IMR-90 (cell line): Measurements from ENCODE around the gene TMEM62. TPM values are rescaled to one million over a fixed set of nuclear protein-coding genes. Genes with fewer than 3 reads are reported as not detected.

Source experiments
- ATAC-seq: fragments of 200-7000 bp; cut with Tn5 transposase; 2 replicates; pipeline ENCODE4 v1.9.1; 2020; ENCODE audit warnings: low read depth, mild to moderate bottlenecking, moderate library complexity
- BruUV-seq: library from RNA; stranded (reverse); fragments of 400-500 nt; replicated peaks from 2 replicates; lab custom pipeline; 2021; lab: Mats Ljungman, UMichigan
- CTCF ChIA-PET: fragments of 300-600 bp; formaldehyde crosslinking; extraction: SDS; loops from one replicate; lab custom pipeline; 2021; ENCODE audit warnings: antibody characterized with exemption; lab: Yijun Ruan, JAX
- POLR2A ChIA-PET: fragments of 300-600 bp; sonication (Branson Sonifier 250); formaldehyde crosslinking; loops from one replicate; lab custom pipeline; 2022; ENCODE audit warnings: antibody characterized with exemption; ENCODE audit not compliant: unreplicated experiment; lab: Charles Lee
- DNase-seq: peaks from one replicate; pipeline ENCODE4 v3.0.0; 2013
- H2AFZ ChIP-seq: replicated peaks from 2 replicates; pipeline ENCODE3; 2013; ENCODE audit warnings: low read length, mild to moderate bottlenecking; ENCODE audit not compliant: poor library complexity
- H2AK5ac ChIP-seq: 2 replicates; pipeline ENCODE4 v1.6.1; 2013; ENCODE audit warnings: low read depth, low read length, inconsistent platforms
- H2AK9ac ChIP-seq: replicated peaks from 2 replicates; pipeline ENCODE3; 2013; ENCODE audit warnings: mild to moderate bottlenecking, low read depth, low read length, moderate library complexity; ENCODE audit not compliant: poor library complexity
- H2BK120ac ChIP-seq: 2 replicates; pipeline ENCODE4 v1.6.1; 2013; ENCODE audit warnings: low read depth, low read length, inconsistent platforms
- H2BK15ac ChIP-seq: 3 replicates; pipeline ENCODE4 v1.6.1; 2013; ENCODE audit warnings: low read depth, low read length, inconsistent platforms
- H2BK20ac ChIP-seq: 2 replicates; pipeline ENCODE4 v1.6.1; 2013; ENCODE audit warnings: low read depth, mild to moderate bottlenecking, inconsistent platforms, low read length, moderate library complexity
- H2BK5ac ChIP-seq: 2 replicates; pipeline ENCODE4 v1.6.1; 2013; ENCODE audit warnings: mild to moderate bottlenecking, low read depth, low read length, inconsistent platforms; ENCODE audit not compliant: poor library complexity, severe bottlenecking
- H3K14ac ChIP-seq: replicated peaks from 2 replicates; pipeline ENCODE4 v1.6.1; 2013; ENCODE audit warnings: low read depth, low read length, inconsistent platforms
- H3K18ac ChIP-seq: 2 replicates; pipeline ENCODE4 v1.6.1; 2013; ENCODE audit warnings: low read depth, low read length, control low read depth
- H3K23ac ChIP-seq: 2 replicates; pipeline ENCODE4 v1.6.1; 2013; ENCODE audit warnings: low read depth, low read length, inconsistent platforms
- H3K27ac ChIP-seq: 2 replicates; pipeline ENCODE4 v1.5.1; 2013; ENCODE audit warnings: mild to moderate bottlenecking, control low read depth, low read length; ENCODE audit not compliant: insufficient read depth
- H3K27me3 ChIP-seq: 2 replicates; pipeline ENCODE4 v1.6.1; 2013; ENCODE audit warnings: low read length; ENCODE audit not compliant: control insufficient read depth, insufficient read depth
- H3K36me3 ChIP-seq: 2 replicates; pipeline ENCODE4 v1.6.1; 2013; ENCODE audit warnings: low read length, mixed read lengths; ENCODE audit not compliant: control insufficient read depth, insufficient read depth
- H3K4ac ChIP-seq: 2 replicates; pipeline ENCODE4 v1.6.1; 2013; ENCODE audit warnings: low read depth, low read length, inconsistent platforms
- H3K4me1 ChIP-seq: 2 replicates; pipeline ENCODE4 v1.6.1; 2013; ENCODE audit warnings: low read length, mixed read lengths; ENCODE audit not compliant: control insufficient read depth, insufficient read depth
- H3K4me2 ChIP-seq: 2 replicates; pipeline ENCODE4 v1.6.1; 2013; ENCODE audit warnings: low read depth, mild to moderate bottlenecking, control low read depth, low read length, moderate library complexity
- H3K4me3 ChIP-seq: 2 replicates; pipeline ENCODE4 v1.5.1; 2013; ENCODE audit warnings: low read depth, mild to moderate bottlenecking, control low read depth, low read length, moderate library complexity; ENCODE audit not compliant: insufficient read depth
- H3K56ac ChIP-seq: 2 replicates; pipeline ENCODE4 v1.6.1; 2013; ENCODE audit warnings: low read length, inconsistent platforms; ENCODE audit not compliant: insufficient read depth; ENCODE audit errors: extremely low read depth
- H3K79me1 ChIP-seq, 2 experiments: 2 replicates each; pipeline ENCODE4 v1.6.1; 2013; ENCODE audit warnings: low read length in 2 of 2, inconsistent platforms in 1 of 2, low read depth in 1 of 2
- H3K9ac ChIP-seq: 2 replicates; pipeline ENCODE4 v1.6.1; 2013; ENCODE audit warnings: low read depth, low read length, control low read depth
- H3K9me1 ChIP-seq: 2 replicates; pipeline ENCODE4 v1.6.1; 2013; ENCODE audit warnings: low read length, inconsistent platforms; ENCODE audit not compliant: insufficient read depth
- H3K9me3 ChIP-seq: 2 replicates; pipeline ENCODE4 v1.6.1; 2013; ENCODE audit warnings: low read length; ENCODE audit not compliant: control insufficient read depth, insufficient read depth
- H4K20me1 ChIP-seq: 2 replicates; pipeline ENCODE4 v1.6.1; 2013; ENCODE audit warnings: low read length, inconsistent platforms; ENCODE audit not compliant: insufficient read depth
- H4K5ac ChIP-seq: 2 replicates; pipeline ENCODE4 v1.6.1; 2013; ENCODE audit warnings: mild to moderate bottlenecking, low read depth, low read length, control low read depth
- H4K8ac ChIP-seq, 2 experiments: 2 replicates each; pipeline ENCODE4 v1.6.1; 2013; ENCODE audit warnings: low read depth in 2 of 2, low read length in 2 of 2, control low read depth in 1 of 2, inconsistent platforms in 1 of 2
- H4K91ac ChIP-seq: 2 replicates; pipeline ENCODE4 v1.6.1; 2013; ENCODE audit warnings: low read depth, low read length, inconsistent platforms; ENCODE audit not compliant: insufficient read depth
- BHLHE40 ChIP-seq: fragments of 150-350 bp; IDR thresholded peaks from 2 replicates; pipeline ENCODE4 v1.6.1; 2016; ENCODE audit warnings: mild to moderate bottlenecking, low read depth, low read length
- CEBPB ChIP-seq: IDR thresholded peaks from 2 replicates; pipeline ENCODE4 v1.6.1; 2012; ENCODE audit warnings: low read depth, low read length, improper control_type of control experiment
- CHD1 ChIP-seq: IDR thresholded peaks from 2 replicates; pipeline ENCODE4 v1.6.1; 2012; ENCODE audit warnings: low read depth, low read length, improper control_type of control experiment
- FOS ChIP-seq: fragments of 150-350 bp; IDR thresholded peaks from 2 replicates; pipeline ENCODE4 v1.6.1; 2016; ENCODE audit warnings: low read depth, low read length
- MAFK ChIP-seq: IDR thresholded peaks from 2 replicates; pipeline ENCODE4 v1.6.1; 2012; ENCODE audit warnings: low read depth, low read length, improper control_type of control experiment
- MAZ ChIP-seq: IDR thresholded peaks from 2 replicates; pipeline ENCODE4 v1.6.1; 2012; ENCODE audit warnings: low read depth, mild to moderate bottlenecking, low read length, improper control_type of control experiment, moderate library complexity, borderline replicate concordance
- MXI1 ChIP-seq: IDR thresholded peaks from 2 replicates; pipeline ENCODE4 v1.6.1; 2012; ENCODE audit warnings: low read depth, mild to moderate bottlenecking, low read length, moderate library complexity, borderline replicate concordance
- NFE2L2 ChIP-seq: fragments of 150-350 bp; IDR thresholded peaks from 2 replicates; pipeline ENCODE4 v1.6.1; 2016; ENCODE audit warnings: low read depth, mild to moderate bottlenecking, low read length
- POLR2A ChIP-seq: IDR thresholded peaks from 2 replicates; pipeline ENCODE4 v1.6.1; 2012; ENCODE audit warnings: mild to moderate bottlenecking, low read depth, low read length
- RAD21 ChIP-seq: IDR thresholded peaks from 2 replicates; pipeline ENCODE4 v1.6.1; 2012; ENCODE audit warnings: low read length, improper control_type of control experiment
- RCOR1 ChIP-seq: IDR thresholded peaks from 2 replicates; pipeline ENCODE4 v1.6.1; 2012; ENCODE audit warnings: mild to moderate bottlenecking, low read length, improper control_type of control experiment; ENCODE audit not compliant: insufficient replicate concordance
- RFX5 ChIP-seq: IDR thresholded peaks from 2 replicates; pipeline ENCODE4 v1.8.0; 2012; ENCODE audit warnings: low read depth, mild to moderate bottlenecking, low read length, moderate library complexity
- SMC3 ChIP-seq: fragments of 150-350 bp; IDR thresholded peaks from 2 replicates; pipeline ENCODE4 v1.6.1; 2016; ENCODE audit warnings: low read depth, mild to moderate bottlenecking, antibody characterized with exemption, low read length, moderate library complexity
- WGBS, 2 experiments: methylation state at CpG; one replicate each; pipeline versions ENCODE4 v1.1.5 to v1.1.7; 2013; ENCODE audit warnings: missing lambda C conversion rate in 2 of 2; ENCODE audit not compliant: insufficient read length in 1 of 2; ENCODE audit errors: extremely low coverage in 2 of 2; 5-methylcytosine and 5-hydroxymethylcytosine counted together
- dilution Hi-C: fragments of 300-500 bp; cut with HindIII; formaldehyde crosslinking; loops from one replicate; pipeline ENCODE4 v1.14.3; 2018; ENCODE audit warnings: low sequenced_read_pairs; ENCODE audit not compliant: unreplicated experiment
- in situ Hi-C: fragments of 300-500 bp; cut with MboI; formaldehyde crosslinking; loops from 3 replicates; pipeline ENCODE4 v1.14.3; 2019; ENCODE audit warnings: low sequenced_read_pairs, inconsistent platforms, mixed read lengths
- intact Hi-C: fragments of 100-400 bp; cut with micrococcal nuclease; formaldehyde crosslinking; loops from 2 replicates; pipeline ENCODE4 v1.10.0; 2022
- polyA plus RNA-seq, 3 experiments: library from polyadenylated mRNA; depleted of rRNA; stranded (reverse); fragments of >200 nt; gene quantifications; 2 replicates each; pipeline ENCODE4 v1.2.3, GENCODE V29; 2012; ENCODE audit warnings: low replicate concordance in 1 of 3
- total RNA-seq: library from RNA; depleted of rRNA; stranded (reverse); fragments of >200 nt; gene quantifications from 2 replicates; pipeline ENCODE4 v1.2.3, GENCODE V29; 2012
- TF ChIP-seq, protein P1 (sequence below): fragments of 150-350 bp; IDR thresholded peaks from 2 replicates; pipeline ENCODE4 v1.6.1; 2017; ENCODE audit warnings: mild to moderate bottlenecking, antibody characterized with exemption, low read length, low read depth
- TF ChIP-seq, protein P2 (sequence below): conservative IDR thresholded peaks from 2 replicates; pipeline ENCODE4 v1.5.1; 2012; ENCODE audit warnings: mild to moderate bottlenecking, low read depth, low read length, improper control_type of control experiment
- TF ChIP-seq, protein P3 (sequence below): fragments of 150-350 bp; IDR thresholded peaks from 2 replicates; pipeline ENCODE4 v1.6.1; 2016; ENCODE audit warnings: low read depth, mild to moderate bottlenecking, low read length, moderate library complexity, borderline replicate concordance

TMEM62 gene
- total and polyA plus RNA-seq, 2 of the 4 experiments (the other 2 are of a cell fraction), result 3.7 to 5.6 TPM

DNA sequence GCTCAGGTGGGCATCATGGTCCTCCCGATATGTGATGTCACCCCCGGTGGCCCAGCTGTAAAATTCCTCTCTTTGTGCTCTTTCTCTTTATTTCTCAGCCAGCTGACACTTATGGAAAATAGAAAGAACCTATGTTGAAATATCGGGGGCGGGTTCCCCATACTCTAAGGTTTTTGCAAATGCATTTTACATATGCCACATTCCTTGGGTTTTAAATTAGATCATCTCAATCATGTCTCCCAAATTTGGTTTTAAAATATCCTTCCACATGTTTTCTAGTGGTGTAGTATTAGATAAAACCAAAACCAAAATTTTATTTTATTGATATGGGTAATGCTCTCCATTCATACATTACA is 4.4 kb upstream of the TMEM62 start:
- no peak overlapping the region for H3K23ac ChIP-seq
- no peak overlapping the region for H2AK9ac ChIP-seq
- no TSS peak for BruUV-seq
- POLR2A ChIA-PET, result no interaction called here
- in situ Hi-C loops, result no loop called here
- CTCF ChIA-PET, result no interaction called here
- no peak overlapping the region for H2BK15ac ChIP-seq
- no peaks in the 10 kb centered on the region for H3K27me3 ChIP-seq
- WGBS, 2 experiments, result no CpG with 5 or more reads among the region's 4 CpGs
- H3K4ac ChIP-seq, result no peak overlapping the region
- peaks cover 4% of the 10 kb centered on the region for H3K4me1 ChIP-seq
- no peak overlapping the region for H2BK120ac ChIP-seq
- no peak for TF ChIP-seq RFX5
- TF ChIP-seq BHLHE40, result no peak
- TF ChIP-seq, protein P1, sequence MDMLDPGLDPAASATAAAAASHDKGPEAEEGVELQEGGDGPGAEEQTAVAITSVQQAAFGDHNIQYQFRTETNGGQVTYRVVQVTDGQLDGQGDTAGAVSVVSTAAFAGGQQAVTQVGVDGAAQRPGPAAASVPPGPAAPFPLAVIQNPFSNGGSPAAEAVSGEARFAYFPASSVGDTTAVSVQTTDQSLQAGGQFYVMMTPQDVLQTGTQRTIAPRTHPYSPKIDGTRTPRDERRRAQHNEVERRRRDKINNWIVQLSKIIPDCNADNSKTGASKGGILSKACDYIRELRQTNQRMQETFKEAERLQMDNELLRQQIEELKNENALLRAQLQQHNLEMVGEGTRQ, result no peak
- TF ChIP-seq MXI1, result no peak
- TF ChIP-seq FOS, result no peak
- TF ChIP-seq POLR2A, result no peak
- TF ChIP-seq SMC3, result no peak
- no peak for TF ChIP-seq RCOR1
- TF ChIP-seq MAFK, result no peak
- TF ChIP-seq CHD1, result no peak
- TF ChIP-seq RAD21, result no peak
- TF ChIP-seq CEBPB, result no peak
- TF ChIP-seq, protein P2, sequence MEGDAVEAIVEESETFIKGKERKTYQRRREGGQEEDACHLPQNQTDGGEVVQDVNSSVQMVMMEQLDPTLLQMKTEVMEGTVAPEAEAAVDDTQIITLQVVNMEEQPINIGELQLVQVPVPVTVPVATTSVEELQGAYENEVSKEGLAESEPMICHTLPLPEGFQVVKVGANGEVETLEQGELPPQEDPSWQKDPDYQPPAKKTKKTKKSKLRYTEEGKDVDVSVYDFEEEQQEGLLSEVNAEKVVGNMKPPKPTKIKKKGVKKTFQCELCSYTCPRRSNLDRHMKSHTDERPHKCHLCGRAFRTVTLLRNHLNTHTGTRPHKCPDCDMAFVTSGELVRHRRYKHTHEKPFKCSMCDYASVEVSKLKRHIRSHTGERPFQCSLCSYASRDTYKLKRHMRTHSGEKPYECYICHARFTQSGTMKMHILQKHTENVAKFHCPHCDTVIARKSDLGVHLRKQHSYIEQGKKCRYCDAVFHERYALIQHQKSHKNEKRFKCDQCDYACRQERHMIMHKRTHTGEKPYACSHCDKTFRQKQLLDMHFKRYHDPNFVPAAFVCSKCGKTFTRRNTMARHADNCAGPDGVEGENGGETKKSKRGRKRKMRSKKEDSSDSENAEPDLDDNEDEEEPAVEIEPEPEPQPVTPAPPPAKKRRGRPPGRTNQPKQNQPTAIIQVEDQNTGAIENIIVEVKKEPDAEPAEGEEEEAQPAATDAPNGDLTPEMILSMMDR, result no peak
- no peak for TF ChIP-seq MAZ
- TF ChIP-seq NFE2L2, result no peak
- TF ChIP-seq, protein P3, sequence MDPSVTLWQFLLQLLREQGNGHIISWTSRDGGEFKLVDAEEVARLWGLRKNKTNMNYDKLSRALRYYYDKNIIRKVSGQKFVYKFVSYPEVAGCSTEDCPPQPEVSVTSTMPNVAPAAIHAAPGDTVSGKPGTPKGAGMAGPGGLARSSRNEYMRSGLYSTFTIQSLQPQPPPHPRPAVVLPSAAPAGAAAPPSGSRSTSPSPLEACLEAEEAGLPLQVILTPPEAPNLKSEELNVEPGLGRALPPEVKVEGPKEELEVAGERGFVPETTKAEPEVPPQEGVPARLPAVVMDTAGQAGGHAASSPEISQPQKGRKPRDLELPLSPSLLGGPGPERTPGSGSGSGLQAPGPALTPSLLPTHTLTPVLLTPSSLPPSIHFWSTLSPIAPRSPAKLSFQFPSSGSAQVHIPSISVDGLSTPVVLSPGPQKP, result no peak
- H3K4me3 ChIP-seq, result no peak overlapping the region
- no peak overlapping the region for H3K4me2 ChIP-seq
- H3K56ac ChIP-seq, result no peak overlapping the region
- no peaks in the 10 kb centered on the region for H4K20me1 ChIP-seq
- H2BK5ac ChIP-seq, result no peak overlapping the region
- H2AK5ac ChIP-seq, result no peak overlapping the region
- H4K8ac ChIP-seq, result no peak overlapping the region
- no peaks in the 10 kb centered on the region for H3K9me1 ChIP-seq
- DNase-seq (no peak), ATAC-seq (no peak)
- H3K27ac ChIP-seq, result no peak overlapping the region
- no peaks in the 10 kb centered on the region for H3K9me3 ChIP-seq
- H3K18ac ChIP-seq, result no peak overlapping the region
- H4K91ac ChIP-seq, result no peak overlapping the region
- H4K5ac ChIP-seq, result no peak overlapping the region
- no peak overlapping the region for H2BK20ac ChIP-seq
- peaks cover 7 to 13% of the 10 kb centered on the region in 2 experiments for H3K79me1 ChIP-seq
- H2AFZ ChIP-seq, result no peak overlapping the region
- no peak overlapping the region for H3K14ac ChIP-seq
- intact Hi-C loops, result no loop called here
- dilution Hi-C loops, result no loop called here
- no peaks in the 10 kb centered on the region for H3K36me3 ChIP-seq
- H3K9ac ChIP-seq, result no peak overlapping the region
